Hepatocyte (in vitro differentiated cells): ENCODE data around the gene MIEN1. TPM values are rescaled to one million over a fixed set of nuclear protein-coding genes. Genes with fewer than 3 reads are reported as not detected.

Source experiments
- DNase-seq: peaks from one replicate; pipeline ENCODE4 v3.0.0-alpha.2; 2016; ENCODE audit warnings: low spot score
- H2AFZ ChIP-seq: fragments of 200-600 bp; sonication (generic); 2 replicates; pipeline ENCODE4 v1.6.0; 2016; ENCODE audit warnings: antibody characterized with exemption, mild to moderate bottlenecking
- H3K27ac ChIP-seq: fragments of 200-600 bp; sonication (generic); 2 replicates; pipeline ENCODE4 v1.5.1; 2016; ENCODE audit warnings: mild to moderate bottlenecking
- H3K27me3 ChIP-seq: fragments of 200-600 bp; sonication (generic); 2 replicates; pipeline ENCODE4 v1.6.1; 2016
- H3K36me3 ChIP-seq: fragments of 200-600 bp; sonication (generic); replicated peaks from 2 replicates; pipeline ENCODE4 v1.5.1; 2016; ENCODE audit warnings: low read depth; ENCODE audit not compliant: insufficient read depth
- H3K4me1 ChIP-seq: fragments of 200-600 bp; sonication (generic); 2 replicates; pipeline ENCODE4 v1.5.1; 2016; ENCODE audit warnings: mild to moderate bottlenecking, moderate library complexity; ENCODE audit not compliant: insufficient read depth
- H3K4me2 ChIP-seq: fragments of 200-600 bp; sonication (generic); 2 replicates; pipeline ENCODE4 v1.6.0; 2016
- H3K4me3 ChIP-seq: fragments of 200-600 bp; sonication (generic); 2 replicates; pipeline ENCODE4 v1.5.1; 2016; ENCODE audit warnings: mild to moderate bottlenecking
- H3K79me2 ChIP-seq: fragments of 200-600 bp; sonication (generic); 2 replicates; pipeline ENCODE4 v1.6.0; 2017; ENCODE audit warnings: mild to moderate bottlenecking
- H3K9me2 ChIP-seq: fragments of 200-600 bp; sonication (generic); replicated peaks from 2 replicates; pipeline ENCODE4 v1.6.0; 2017; ENCODE audit warnings: mild to moderate bottlenecking; ENCODE audit not compliant: insufficient read depth
- H3K9me3 ChIP-seq: fragments of 200-600 bp; sonication (generic); 2 replicates; pipeline ENCODE4 v1.5.1; 2016; ENCODE audit warnings: low read depth, mild to moderate bottlenecking
- H4K20me1 ChIP-seq: fragments of 200-600 bp; sonication (generic); 2 replicates; pipeline ENCODE4 v1.6.0; 2016; ENCODE audit warnings: mild to moderate bottlenecking; ENCODE audit not compliant: insufficient read depth, poor library complexity, severe bottlenecking
- CTCF ChIP-seq: fragments of 200-600 bp; sonication (generic); IDR thresholded peaks from 2 replicates; pipeline ENCODE4 v1.5.1; 2016; ENCODE audit warnings: antibody characterized with exemption, mild to moderate bottlenecking; ENCODE audit not compliant: poor library complexity
- EZH2 ChIP-seq: fragments of 200-600 bp; sonication (generic); IDR thresholded peaks from 2 replicates; pipeline ENCODE4 v1.6.1; 2016; ENCODE audit warnings: antibody characterized with exemption, mild to moderate bottlenecking, borderline replicate concordance
- EZH2phosphoT487 ChIP-seq: fragments of 200-600 bp; sonication (generic); IDR thresholded peaks from one replicate; pipeline ENCODE4 v1.6.1; 2018; ENCODE audit warnings: antibody characterized with exemption, mild to moderate bottlenecking, low read depth, moderate library complexity; ENCODE audit not compliant: unreplicated experiment, severe bottlenecking
- WGBS: methylation state at CpG from one replicate; pipeline ENCODE4 v1.1.6; 2016; ENCODE audit warnings: low lambda C conversion rate; ENCODE audit errors: missing lambda C conversion rate; 5-methylcytosine and 5-hydroxymethylcytosine counted together
- polyA plus RNA-seq: library from polyadenylated mRNA; unstranded; fragments of >200 nt; fragmentation: Nextera tagmentation; extraction: Ambion mirVana; gene quantifications from 2 replicates; pipeline ENCODE4 v1.2.1, GENCODE V29; 2016
- total RNA-seq: library from RNA; depleted of rRNA; stranded (reverse); fragments of >200 nt; gene quantifications from 2 replicates; pipeline ENCODE4 v1.2.3, GENCODE V29; 2014

Gene MIEN1
- total and polyA plus RNA-seq, 2 experiments from 2014 or later, result 37.2 to 129 TPM

- H3K4me1 ChIP-seq, result no peaks in the 10 kb centered on the region
- H4K20me1 ChIP-seq, result no peaks in the 10 kb centered on the region
- no peak overlapping the region for H3K4me2 ChIP-seq
- H2AFZ ChIP-seq, result no peak overlapping the region
- no peaks in the 10 kb centered on the region for H3K9me3 ChIP-seq
- H3K36me3 ChIP-seq, result no peaks in the 10 kb centered on the region
- H3K27ac ChIP-seq, result no peak overlapping the region
- H3K9me2 ChIP-seq, result no peaks in the 10 kb centered on the region
- H3K27me3 ChIP-seq, result no peaks in the 10 kb centered on the region
- H3K79me2 ChIP-seq, result no peaks in the 10 kb centered on the region
- TF ChIP-seq EZH2phosphoT487 (no peak), EZH2 (no peak), CTCF (no peak)
- DNase-seq, result no peak
- H3K4me3 ChIP-seq, result no peak overlapping the region
- WGBS, result 96% methylated on average over 15 of the region's 15 CpGs
Measured at GRCh38 chr17:39716073-39716818, 14.1 kb downstream of the MIEN1 start.

GRCh38 chr17:39715375-39716072 is 14.8 kb downstream of the MIEN1 start:
- TF ChIP-seq CTCF (no peak), EZH2 (no peak), EZH2phosphoT487 (no peak)
- no peak for DNase-seq
- H3K36me3 ChIP-seq, result no peaks in the 10 kb centered on the region
- H2AFZ ChIP-seq, result no peak overlapping the region
- no peaks in the 10 kb centered on the region for H3K27me3 ChIP-seq
- no peaks in the 10 kb centered on the region for H3K9me2 ChIP-seq
- H3K4me3 ChIP-seq, result no peak overlapping the region
- no peaks in the 10 kb centered on the region for H3K79me2 ChIP-seq
- no peaks in the 10 kb centered on the region for H3K9me3 ChIP-seq
- H3K27ac ChIP-seq, result no peak overlapping the region
- WGBS, result 98% methylated on average over 18 of the region's 18 CpGs
- H4K20me1 ChIP-seq, result no peaks in the 10 kb centered on the region
- H3K4me1 ChIP-seq, result no peaks in the 10 kb centered on the region
- no peak overlapping the region for H3K4me2 ChIP-seq

GRCh38 chr17:39714234-39714633 is 16.1 kb downstream of the MIEN1 start:
- no peaks in the 10 kb centered on the region for H3K36me3 ChIP-seq
- TF ChIP-seq CTCF, result no peak
- TF ChIP-seq EZH2, result no peak
- TF ChIP-seq EZH2phosphoT487, result no peak
- no peaks in the 10 kb centered on the region for H3K79me2 ChIP-seq
- no peaks in the 10 kb centered on the region for H3K4me1 ChIP-seq
- H4K20me1 ChIP-seq, result no peaks in the 10 kb centered on the region
- no peak overlapping the region for H3K4me2 ChIP-seq
- WGBS, result 97% methylated on average over 4 of the region's 4 CpGs
- H3K27ac ChIP-seq, result no peak overlapping the region
- no peak overlapping the region for H3K4me3 ChIP-seq
- no peak for DNase-seq
- H3K9me3 ChIP-seq, result no peaks in the 10 kb centered on the region
- no peaks in the 10 kb centered on the region for H3K9me2 ChIP-seq
- no peaks in the 10 kb centered on the region for H3K27me3 ChIP-seq
- H2AFZ ChIP-seq, result no peak overlapping the region
